Suprapubic skin (tissue), 4 donors: ENCODE results near the gene RALB. TPM values are rescaled to one million over a fixed set of nuclear protein-coding genes. Genes with fewer than 3 reads are reported as not detected.

ENCODE experiments used
- DNase-seq, 2 donors: peaks; one replicate each; pipeline ENCODE4 v3.0.0-alpha.2; 2019; ENCODE audit warnings: low spot score in 2 of 2
- H3K27ac ChIP-seq: fragments of 200-600 bp; sonication (generic); one replicate; pipeline ENCODE4 v1.5.1; 2019
- H3K27me3 ChIP-seq: fragments of 200-600 bp; sonication (generic); one replicate; pipeline ENCODE4 v1.5.1; 2019
- H3K36me3 ChIP-seq: fragments of 200-600 bp; sonication (generic); one replicate; pipeline ENCODE4 v1.5.1; 2019
- H3K4me1 ChIP-seq: fragments of 200-600 bp; sonication (generic); one replicate; pipeline ENCODE4 v1.5.1; 2019
- H3K4me3 ChIP-seq: fragments of 200-600 bp; sonication (generic); one replicate; pipeline ENCODE4 v1.5.1; 2019; ENCODE audit warnings: mild to moderate bottlenecking
- H3K9me3 ChIP-seq: fragments of 200-600 bp; sonication (generic); one replicate; pipeline ENCODE4 v1.5.1; 2019
- CTCF ChIP-seq, 2 donors: fragments of 200-600 bp in 1 of 2; fragments of 450-650 bp in 1 of 2; sonication (generic) in 1 of 2; IDR thresholded peaks; one replicate each; pipeline ENCODE4 v1.5.1; 2016 to 2019; ENCODE audit warnings: antibody characterized with exemption in 2 of 2, mild to moderate bottlenecking in 1 of 2, moderate library complexity in 1 of 2
- EP300 ChIP-seq: sonication (generic); formaldehyde crosslinking; IDR thresholded peaks from one replicate; pipeline ENCODE4 v1.6.1; 2017; ENCODE audit warnings: antibody characterized with exemption
- POLR2A ChIP-seq, 2 donors: fragments of 450-650 bp; IDR thresholded peaks; one replicate each; pipeline ENCODE4 v1.6.1; 2017; ENCODE audit warnings: antibody characterized with exemption in 2 of 2, mild to moderate bottlenecking in 2 of 2, moderate library complexity in 2 of 2
- POLR2AphosphoS5 ChIP-seq, 3 donors: sonication (generic); formaldehyde crosslinking; IDR thresholded peaks; one replicate each; pipeline ENCODE4 v1.6.1; 2017; ENCODE audit warnings: antibody characterized with exemption in 3 of 3
- WGBS: methylation state at CpG from one replicate; pipeline ENCODE4 v1.1.5; 2018; 5-methylcytosine and 5-hydroxymethylcytosine counted together
- total RNA-seq, 4 donors: library from RNA; depleted of rRNA; stranded (reverse); fragments of >200 nt; gene quantifications; one replicate each; pipeline ENCODE4 v1.1.0, GENCODE V29; 2016

The RALB gene
- total RNA-seq, 4 donors from 2014 or later, result 21.3 to 37.0 (median 30.5) TPM

- H3K27me3 ChIP-seq, result no peaks in the 10 kb centered on the region
- H3K4me1 ChIP-seq, result peaks cover 3% of the 10 kb centered on the region
- TF ChIP-seq CTCF (IDR thresholded peaks at IDR 0.05) (no peak), EP300 (no peak), POLR2AphosphoS5 (IDR thresholded peaks at IDR 0.05) (no peak), POLR2A (IDR thresholded peaks at IDR 0.05) (no peak)
- no peaks in the 10 kb centered on the region for H3K9me3 ChIP-seq
- no peak overlapping the region for H3K27ac ChIP-seq
- no peak for DNase-seq
- WGBS, result 91% methylated on average over 10 of the region's 10 CpGs
- peaks cover 33% of the 10 kb centered on the region for H3K36me3 ChIP-seq
- H3K4me3 ChIP-seq, result no peak overlapping the region
Measured at GRCh38 chr2:120278901-120279300, 26.2 kb downstream of the RALB start.

- H3K4me3 ChIP-seq, result no peak overlapping the region
- no peak overlapping the region for H3K27ac ChIP-seq
- H3K36me3 ChIP-seq, result peaks cover 33% of the 10 kb centered on the region
- no peaks in the 10 kb centered on the region for H3K9me3 ChIP-seq
- TF ChIP-seq POLR2AphosphoS5 (IDR thresholded peaks at IDR 0.05) (no peak), EP300 (no peak), POLR2A (IDR thresholded peaks at IDR 0.05) (no peak), CTCF (IDR thresholded peaks at IDR 0.05) (no peak)
- H3K4me1 ChIP-seq, result peaks cover 3% of the 10 kb centered on the region
- 96% methylated on average over 14 of the region's 14 CpGs for WGBS
- DNase-seq, result no peak
- no peaks in the 10 kb centered on the region for H3K27me3 ChIP-seq
Measured at GRCh38 chr2:120279708-120280107, 27.1 kb downstream of the RALB start.

- Histone ChIP-seq H3K36me3 (peaks cover 30% of the 10 kb centered on the region), H3K4me1 (peaks cover 10% of the 10 kb centered on the region), H3K27me3 (no peaks in the 10 kb centered on the region), H3K4me3 (no peak overlapping the region), H3K27ac (no peak overlapping the region), H3K9me3 (no peaks in the 10 kb centered on the region)
- TF ChIP-seq CTCF (IDR thresholded peaks at IDR 0.05) (no peak), POLR2AphosphoS5 (IDR thresholded peaks at IDR 0.05) (no peak), POLR2A (IDR thresholded peaks at IDR 0.05) (no peak), EP300 (no peak)
- WGBS, result 81% methylated on average over 4 of the region's 4 CpGs
- DNase-seq, result no peak
Measured at GRCh38 chr2:120283649-120284048, 31.0 kb downstream of the RALB start.

GRCh38 chr2:120285056-120285455 lies 32.4 kb downstream of the RALB start:
- H3K27ac ChIP-seq, result no peak overlapping the region
- no peak overlapping the region for H3K4me3 ChIP-seq
- TF ChIP-seq CTCF (IDR thresholded peaks at IDR 0.05), result no peak
- no peak for TF ChIP-seq EP300
- TF ChIP-seq POLR2AphosphoS5 (IDR thresholded peaks at IDR 0.05), result no peak
- no peak for TF ChIP-seq POLR2A (IDR thresholded peaks at IDR 0.05)
- H3K4me1 ChIP-seq, result peaks cover 10% of the 10 kb centered on the region
- peaks cover 28% of the 10 kb centered on the region for H3K36me3 ChIP-seq
- DNase-seq, result no peak
- WGBS, result 93% methylated on average over 6 of the region's 6 CpGs
- no peaks in the 10 kb centered on the region for H3K9me3 ChIP-seq
- H3K27me3 ChIP-seq, result no peaks in the 10 kb centered on the region

GRCh38 chr2:120287183-120288015 lies 34.7 kb downstream of the RALB start:
- 61% methylated on average over 8 of the region's 8 CpGs for WGBS
- no peaks in the 10 kb centered on the region for H3K27me3 ChIP-seq
- TF ChIP-seq POLR2A (IDR thresholded peaks at IDR 0.05) (no peak), EP300 (no peak), POLR2AphosphoS5 (IDR thresholded peaks at IDR 0.05) (no peak), CTCF (IDR thresholded peaks at IDR 0.05) (no peak)
- peaks cover 10% of the 10 kb centered on the region for H3K4me1 ChIP-seq
- DNase-seq, result no peak
- H3K27ac ChIP-seq, result no peak overlapping the region
- no peak overlapping the region for H3K4me3 ChIP-seq
- H3K9me3 ChIP-seq, result no peaks in the 10 kb centered on the region
- peaks cover 21% of the 10 kb centered on the region for H3K36me3 ChIP-seq
